Measurements from ENCODE around the gene RPL7L1. TPM values are rescaled to one million over a fixed set of nuclear protein-coding genes. Genes with fewer than 3 reads are reported as not detected.

The RPL7L1 gene
- total RNA-seq, 1 experiment from 2014 or later = 103 TPM

DNA sequence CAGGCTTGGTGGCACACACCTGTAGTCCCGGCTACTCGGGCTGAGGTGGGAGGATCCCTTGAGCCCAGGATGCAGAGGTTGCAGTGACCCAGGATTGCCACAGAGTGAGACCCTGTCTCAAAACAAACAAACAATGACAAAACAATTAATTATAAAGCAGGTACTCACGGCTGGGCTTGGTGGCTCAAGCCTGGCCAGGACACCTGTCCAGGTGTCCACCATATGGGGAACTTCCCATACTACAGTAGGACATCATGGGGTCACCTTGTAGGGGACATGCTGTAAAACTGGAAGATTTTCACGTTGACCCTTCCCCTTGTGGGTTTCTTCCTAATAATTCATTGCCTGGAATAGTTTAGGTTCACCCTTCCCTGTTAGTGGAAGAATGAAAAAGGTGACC, 30.7 kb upstream of the RPL7L1 start:
- Histone ChIP-seq H3K4me1 (peaks cover 8% of the 10 kb centered on the region), H3K9me3 (no peaks in the 10 kb centered on the region), H3K27me3 (replicated peaks; ENCODE audit: control insufficient read depth, insufficient read depth, low read length) (no peaks in the 10 kb centered on the region), H3K4me3 (ENCODE audit: low read depth, low read length) (no peak overlapping the region), H3K36me3 (ENCODE audit: control insufficient read depth, insufficient read depth, low read length) (no peaks in the 10 kb centered on the region; the same call in 1 of the 2 replicates)
- H3K36me3 Mint-ChIP-seq (ENCODE audit: insufficient read depth, unreplicated experiment) = no peaks in the 10 kb centered on the region
- no peak for DNase-seq
- BruUV-seq (replicated peaks) = no TSS peak
- CTCF ChIA-PET = no interaction called here
- intact Hi-C loops (cut with micrococcal nuclease; ENCODE audit: unreplicated experiment) = no loop called here
- H3K27ac Mint-ChIP-seq (ENCODE audit: unreplicated experiment) = no peak overlapping the region
- H3K4me3 Mint-ChIP-seq (ENCODE audit: unreplicated experiment) = no peak overlapping the region
- H3K9me3 Mint-ChIP-seq (ENCODE audit: unreplicated experiment) = no peaks in the 10 kb centered on the region
- peaks cover 7% of the 10 kb centered on the region for H3K4me1 Mint-ChIP-seq (ENCODE audit: low read depth, unreplicated experiment)
- TF ChIP-seq, protein P1, sequence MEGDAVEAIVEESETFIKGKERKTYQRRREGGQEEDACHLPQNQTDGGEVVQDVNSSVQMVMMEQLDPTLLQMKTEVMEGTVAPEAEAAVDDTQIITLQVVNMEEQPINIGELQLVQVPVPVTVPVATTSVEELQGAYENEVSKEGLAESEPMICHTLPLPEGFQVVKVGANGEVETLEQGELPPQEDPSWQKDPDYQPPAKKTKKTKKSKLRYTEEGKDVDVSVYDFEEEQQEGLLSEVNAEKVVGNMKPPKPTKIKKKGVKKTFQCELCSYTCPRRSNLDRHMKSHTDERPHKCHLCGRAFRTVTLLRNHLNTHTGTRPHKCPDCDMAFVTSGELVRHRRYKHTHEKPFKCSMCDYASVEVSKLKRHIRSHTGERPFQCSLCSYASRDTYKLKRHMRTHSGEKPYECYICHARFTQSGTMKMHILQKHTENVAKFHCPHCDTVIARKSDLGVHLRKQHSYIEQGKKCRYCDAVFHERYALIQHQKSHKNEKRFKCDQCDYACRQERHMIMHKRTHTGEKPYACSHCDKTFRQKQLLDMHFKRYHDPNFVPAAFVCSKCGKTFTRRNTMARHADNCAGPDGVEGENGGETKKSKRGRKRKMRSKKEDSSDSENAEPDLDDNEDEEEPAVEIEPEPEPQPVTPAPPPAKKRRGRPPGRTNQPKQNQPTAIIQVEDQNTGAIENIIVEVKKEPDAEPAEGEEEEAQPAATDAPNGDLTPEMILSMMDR (IDR thresholded peaks at IDR 0.05; ENCODE audit: insufficient read depth in 1 of 2, low read depth in 1 of 2, low read length in 1 of 2, severe bottlenecking in 1 of 2, unreplicated experiment in 1 of 2) = no peak
- H3K27me3 Mint-ChIP-seq (ENCODE audit: insufficient read depth, unreplicated experiment) = no peaks in the 10 kb centered on the region
- POLR2A ChIA-PET = no interaction called here

DNA sequence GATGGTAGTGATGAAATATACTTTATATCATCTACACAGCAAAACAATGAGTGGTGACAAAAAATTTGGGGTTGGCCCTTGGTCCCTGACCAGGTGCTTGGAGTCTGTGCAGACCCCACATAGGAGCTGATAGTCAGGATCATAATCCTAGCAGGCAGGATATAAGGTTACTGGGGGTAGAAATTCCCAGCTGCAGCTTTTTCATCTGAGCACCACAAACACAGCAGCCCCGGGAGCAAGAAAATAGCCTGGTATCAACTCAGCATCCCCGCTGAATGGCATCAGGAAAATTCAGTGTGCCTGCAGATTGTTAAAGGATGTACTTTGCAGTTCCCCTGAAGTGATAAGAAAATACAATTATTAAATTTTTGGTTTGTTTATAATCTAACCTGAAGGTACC, 27.8 kb upstream of the RPL7L1 start:
- TF ChIP-seq, protein P1 (IDR thresholded peaks at IDR 0.05; ENCODE audit: insufficient read depth in 1 of 2, low read depth in 1 of 2, low read length in 1 of 2, severe bottlenecking in 1 of 2, unreplicated experiment in 1 of 2) = no peak
- Histone ChIP-seq H3K4me3 (ENCODE audit: low read depth, low read length) (no peak overlapping the region), H3K4me1 (no peaks in the 10 kb centered on the region), H3K27me3 (replicated peaks; ENCODE audit: control insufficient read depth, insufficient read depth, low read length) (no peaks in the 10 kb centered on the region), H3K9me3 (no peaks in the 10 kb centered on the region), H3K36me3 (ENCODE audit: control insufficient read depth, insufficient read depth, low read length) (no peaks in the 10 kb centered on the region; the same call in 1 of the 2 replicates)
- H3K27ac Mint-ChIP-seq (ENCODE audit: unreplicated experiment) = no peak overlapping the region
- H3K4me3 Mint-ChIP-seq (ENCODE audit: unreplicated experiment) = no peak overlapping the region
- no peaks in the 10 kb centered on the region for H3K4me1 Mint-ChIP-seq (ENCODE audit: low read depth, unreplicated experiment)
- DNase-seq = no peak
- intact Hi-C loops (cut with micrococcal nuclease; ENCODE audit: unreplicated experiment) = no loop called here
- H3K9me3 Mint-ChIP-seq (ENCODE audit: unreplicated experiment) = no peaks in the 10 kb centered on the region
- ChIA-PET POLR2A (no interaction called here), CTCF (no interaction called here)
- BruUV-seq (replicated peaks) = no TSS peak
- H3K27me3 Mint-ChIP-seq (ENCODE audit: insufficient read depth, unreplicated experiment) = no peaks in the 10 kb centered on the region
- no peaks in the 10 kb centered on the region for H3K36me3 Mint-ChIP-seq (ENCODE audit: insufficient read depth, unreplicated experiment)

DNA sequence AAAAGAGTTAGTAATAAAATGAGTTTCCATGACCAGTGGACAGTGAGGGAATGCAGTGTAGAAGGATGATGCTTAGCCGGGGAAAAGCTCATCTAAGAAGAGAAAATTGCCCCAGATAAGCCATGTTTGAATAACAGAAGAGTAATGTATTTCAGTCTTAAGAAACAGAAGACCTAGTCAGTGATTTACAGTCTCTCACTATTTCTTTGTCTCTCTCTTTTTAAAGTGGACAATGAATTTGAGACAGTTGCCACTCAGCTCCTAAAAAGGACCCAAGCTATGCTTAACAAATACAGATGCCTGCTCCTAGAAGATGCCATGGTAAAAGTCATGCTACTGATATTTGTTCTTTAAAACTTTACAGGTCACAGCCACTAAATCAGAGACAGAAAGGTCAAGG, 19.4 kb upstream of the RPL7L1 start:
- TF ChIP-seq, protein P1 (IDR thresholded peaks at IDR 0.05; ENCODE audit: insufficient read depth in 1 of 2, low read depth in 1 of 2, low read length in 1 of 2, severe bottlenecking in 1 of 2, unreplicated experiment in 1 of 2) = no peak
- Mint-ChIP-seq H3K36me3 (ENCODE audit: insufficient read depth, unreplicated experiment) (peaks cover 10% of the 10 kb centered on the region), H3K4me1 (ENCODE audit: low read depth, unreplicated experiment) (no peaks in the 10 kb centered on the region), H3K27me3 (ENCODE audit: insufficient read depth, unreplicated experiment) (no peaks in the 10 kb centered on the region), H3K4me3 (ENCODE audit: unreplicated experiment) (no peak overlapping the region), H3K27ac (ENCODE audit: unreplicated experiment) (no peak overlapping the region), H3K9me3 (ENCODE audit: unreplicated experiment) (no peaks in the 10 kb centered on the region)
- ChIA-PET POLR2A (interaction anchor here (0.6 kb wide), 1 partner anchor 1794 kb away, joined by 3 read pairs; no protein-coding TSS in a partner anchor), CTCF (no interaction called here)
- no peak for DNase-seq
- Histone ChIP-seq H3K4me1 (no peaks in the 10 kb centered on the region), H3K27me3 (replicated peaks; ENCODE audit: control insufficient read depth, insufficient read depth, low read length) (no peaks in the 10 kb centered on the region), H3K36me3 (ENCODE audit: control insufficient read depth, insufficient read depth, low read length) (no peaks in the 10 kb centered on the region), H3K9me3 (no peaks in the 10 kb centered on the region), H3K4me3 (ENCODE audit: low read depth, low read length) (no peak overlapping the region)
- intact Hi-C loops (cut with micrococcal nuclease; ENCODE audit: unreplicated experiment) = no loop called here
- BruUV-seq (replicated peaks) = no TSS peak
